HG02610 (cell line): ENCODE results near the gene ZNF99.
"Not testable (repeated sequence)": the region's sequence is repeated elsewhere in the genome, so short reads cannot be mapped to it uniquely, and the experiment has no call there.

Experiments
- ATAC-seq: cut with Tn5 transposase; IDR thresholded peaks from one replicate; pipeline ENCODE4 v1.9.1; 2021; ENCODE audit warnings: mild to moderate bottlenecking, moderate library complexity; ENCODE audit not compliant: unreplicated experiment

ZNF99 gene

GRCh38 chr19:22783651-22784410 is at the start of gene ZNF99:
ZNF99 (minus strand) TSS chr19:22784151; CDS start chr19:22784016, 135 bp downstream.
- ATAC-seq: no peak

GRCh38 chr19:22832031-22832762 is 48.2 kb upstream of the ZNF99 start, which contains the start of gene ZNF723:
ZNF723 (plus strand) TSS chr19:22832291; CDS start chr19:22832380, 89 bp downstream.
- no peak for ATAC-seq

GRCh38 chr19:22831211-22831610 is 47.3 kb upstream of the ZNF99 start:
- no peak for ATAC-seq

- no peak for ATAC-seq
Observed at GRCh38 chr19:22814124-22814523, 30.2 kb upstream of the ZNF99 start.

GRCh38 chr19:22807061-22807835 is 23.3 kb upstream of the ZNF99 start:
- no peak for ATAC-seq

- ATAC-seq: no peak
Observed at GRCh38 chr19:22806418-22806817, 22.5 kb upstream of the ZNF99 start.

- no peak for ATAC-seq
Observed at GRCh38 chr19:22797040-22797439, 13.1 kb upstream of the ZNF99 start.

- ATAC-seq: not testable (repeated sequence)
Observed at GRCh38 chr19:22792863-22793262, 8.9 kb upstream of the ZNF99 start.

GRCh38 chr19:22735911-22736645 is 47.9 kb downstream of the ZNF99 start:
- no peak for ATAC-seq

GRCh38 chr19:22733691-22734090 is 50.3 kb downstream of the ZNF99 start:
- ATAC-seq: no peak

GRCh38 chr19:22728214-22728613 is 55.7 kb downstream of the ZNF99 start:
- not testable (repeated sequence) for ATAC-seq

- not testable (repeated sequence) for ATAC-seq
Observed at GRCh38 chr19:22721533-22721932, 62.4 kb downstream of the ZNF99 start.

- no peak for ATAC-seq
Observed at GRCh38 chr19:22708983-22709382, 75.0 kb downstream of the ZNF99 start.

- not testable (repeated sequence) for ATAC-seq
Observed at GRCh38 chr19:22703096-22703495, 80.9 kb downstream of the ZNF99 start.

GRCh38 chr19:22702661-22703060 is 81.3 kb downstream of the ZNF99 start:
- not testable (repeated sequence) for ATAC-seq
